Gastroesophageal sphincter (tissue), 4 donors: Measurements from ENCODE around the gene HERC4. TPM values are rescaled to one million over a fixed set of nuclear protein-coding genes. Genes with fewer than 3 reads are reported as not detected.

ENCODE experiments used
- ATAC-seq: fragments of 150-250 bp; one replicate; pipeline ENCODE4 v1.9.1; 2016; ENCODE audit warnings: mild to moderate bottlenecking, moderate library complexity
- H3K27ac ChIP-seq, 4 donors: fragments of 200-600 bp; sonication (generic) in 3 of 4; 1 replicate in 3 of 4; 2 replicates in 1 of 4; pipeline ENCODE4 v1.5.1; 2016 to 2019
- H3K27me3 ChIP-seq: fragments of 200-600 bp; sonication (generic); one replicate; pipeline ENCODE4 v1.5.1; 2019
- H3K36me3 ChIP-seq, 2 donors: fragments of 200-600 bp; sonication (generic); one replicate each; pipeline ENCODE4 v1.5.1; 2019; ENCODE audit warnings: control low read depth in 1 of 2
- H3K4me1 ChIP-seq, 3 donors: fragments of 200-600 bp; sonication (generic); 1 replicate in 2 of 3; 2 replicates in 1 of 3; pipeline ENCODE4 v1.5.1; 2016 to 2019; ENCODE audit warnings: control low read depth in 2 of 3
- H3K4me3 ChIP-seq, 2 donors: fragments of 200-600 bp; sonication (generic); one replicate each; pipeline ENCODE4 v1.5.1; 2019; ENCODE audit warnings: mild to moderate bottlenecking in 1 of 2, moderate library complexity in 1 of 2
- H3K9me3 ChIP-seq, 3 donors: fragments of 200-600 bp; sonication (generic); one replicate each; pipeline ENCODE4 v1.5.1; 2017 to 2019; ENCODE audit warnings: control low read depth in 2 of 3
- CTCF ChIP-seq, 4 experiments: fragments of 200-600 bp in 2 of 4; fragments of 450-650 bp in 2 of 4; sonication (generic) in 1 of 4; IDR thresholded peaks; one replicate each; pipeline ENCODE4 v1.5.1; 2017 to 2019; ENCODE audit warnings: antibody characterized with exemption in 4 of 4, mild to moderate bottlenecking in 2 of 4, moderate library complexity in 2 of 4
- EP300 ChIP-seq: sonication (generic); formaldehyde crosslinking; IDR thresholded peaks from one replicate; pipeline ENCODE4 v1.6.1; 2017; ENCODE audit warnings: antibody characterized with exemption, mild to moderate bottlenecking
- POLR2A ChIP-seq, 2 donors: fragments of 450-650 bp; IDR thresholded peaks; one replicate each; pipeline ENCODE4 v1.6.1; 2017; ENCODE audit warnings: antibody characterized with exemption in 2 of 2, mild to moderate bottlenecking in 2 of 2, moderate library complexity in 1 of 2
- WGBS, 2 donors: methylation state at CpG; one replicate each; pipeline ENCODE4 v1.1.5; 2018; ENCODE audit warnings: low coverage in 1 of 2; 5-methylcytosine and 5-hydroxymethylcytosine counted together
- small RNA-seq, 4 donors: library from RNA; depleted of rRNA; stranded (forward); fragments of <200 nt; gene quantifications; one replicate each; pipeline ENCODE3, GENCODE V24; 2016
- total RNA-seq, 4 donors: library from RNA; depleted of rRNA; stranded (reverse); fragments of >200 nt; gene quantifications; one replicate each; pipeline ENCODE4 v1.1.0, GENCODE V29; 2016

The HERC4 gene
- total RNA-seq, 4 donors from 2014 or later = 30.3 to 58.4 (median 43.0) TPM

GRCh38 chr10:67875340-67876238 lies 199.5 kb downstream of the HERC4 start:
- WGBS, 2 donors = 66 to 80% methylated on average over 2 to 3 of the region's 3 CpGs
- Histone ChIP-seq H3K4me1 (no peaks in the 10 kb centered on the region), H3K27ac (no peak overlapping the region), H3K9me3 (no peaks in the 10 kb centered on the region), H3K27me3 (no peaks in the 10 kb centered on the region), H3K36me3 (no peaks in the 10 kb centered on the region), H3K4me3 (no peak overlapping the region)
- TF ChIP-seq EP300 (no peak), CTCF (IDR thresholded peaks at IDR 0.05) (no peak), POLR2A (IDR thresholded peaks at IDR 0.05) (no peak)
- no peak for ATAC-seq

Small RNAs within 50 kb of the gene (small RNA-seq; reads per million reads assigned to genes)
- gene RN7SL220P = 0 reads per million in 4 donors

Other genes starting within 250 kb of the HERC4 start
- gene DNAJC12, start 237.1 kb downstream of the HERC4 start, total RNA-seq = 1 to 10 TPM; 2.5 to 4.6 (median 3.3) TPM
- 10 to 100 TPM; 22.1 to 39.8 (median 33.4) TPM for gene SIRT1, start 190.6 kb downstream of the HERC4 start, total RNA-seq
- 1 to 10 TPM in 1 of 4 donors, under 1 TPM in 1, not detected in 2; 0.79 to 1.9 TPM for gene MYPN, start 34.2 kb upstream of the HERC4 start, total RNA-seq
- under 1 TPM in 1 of 4 donors, not detected in 3; 0.35 TPM for gene ATOH7, start 156.8 kb upstream of the HERC4 start, total RNA-seq